ENCODE measurements around the gene ZNF311.

ZNF311 gene

DNA sequence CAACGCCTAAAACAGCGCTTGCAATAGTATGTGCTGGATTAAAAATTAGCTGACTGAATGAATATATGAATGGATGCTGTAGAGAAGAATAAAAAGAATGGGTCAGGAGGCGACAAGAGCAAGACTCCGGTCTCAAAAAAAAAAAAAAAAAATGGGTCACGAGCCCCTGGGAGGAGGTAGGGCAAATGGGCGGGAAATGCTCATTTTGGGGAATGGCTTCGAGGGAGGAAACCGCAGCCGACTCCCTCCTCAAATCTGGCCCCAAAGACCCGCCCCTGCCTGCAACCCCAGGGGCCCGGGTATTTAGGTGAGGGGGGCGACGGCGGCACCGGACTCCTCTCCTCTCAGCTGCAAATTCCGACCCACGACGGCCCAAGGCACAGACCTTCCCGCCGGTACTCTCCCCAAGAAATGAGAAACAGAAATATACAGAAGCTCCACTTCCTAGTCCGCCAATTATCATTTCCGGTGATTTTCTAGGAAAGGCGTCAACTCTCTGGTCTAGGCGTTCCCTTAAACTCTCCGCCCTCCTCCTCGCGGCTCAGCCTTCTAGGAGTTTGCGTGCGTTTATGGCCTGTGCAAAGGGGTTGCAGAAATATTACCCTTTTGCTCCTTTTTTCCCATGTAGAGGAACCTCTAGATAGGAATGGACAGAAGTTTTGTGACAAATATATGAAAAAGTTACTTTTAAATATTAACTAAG lies at the start of gene ZNF311:
ZNF311 (minus strand) TSS at position 133 of the 703 bp plus-strand sequence. CDS start 1,361 bp downstream, outside the sequence.
- no peak for DNase-seq (ENCODE audit: low read depth)
- TF ChIP-seq CTCF (IDR thresholded peaks at IDR 0.05; ENCODE audit: insufficient read depth, low read depth, low read length, missing control alignments): no peak
- no peak within 1 kb of the TSS for H3K4me3 ChIP-seq (ENCODE audit: low read depth, low read length)

GRCh38 chr6:29051680-29052079 lies 46.6 kb upstream of the ZNF311 start:
- no peak for TF ChIP-seq CTCF (IDR thresholded peaks at IDR 0.05; ENCODE audit: insufficient read depth, low read depth, low read length, missing control alignments)
- no peak for DNase-seq (ENCODE audit: low read depth)
- H3K4me3 ChIP-seq (ENCODE audit: low read depth, low read length): no peak overlapping the region

DNA sequence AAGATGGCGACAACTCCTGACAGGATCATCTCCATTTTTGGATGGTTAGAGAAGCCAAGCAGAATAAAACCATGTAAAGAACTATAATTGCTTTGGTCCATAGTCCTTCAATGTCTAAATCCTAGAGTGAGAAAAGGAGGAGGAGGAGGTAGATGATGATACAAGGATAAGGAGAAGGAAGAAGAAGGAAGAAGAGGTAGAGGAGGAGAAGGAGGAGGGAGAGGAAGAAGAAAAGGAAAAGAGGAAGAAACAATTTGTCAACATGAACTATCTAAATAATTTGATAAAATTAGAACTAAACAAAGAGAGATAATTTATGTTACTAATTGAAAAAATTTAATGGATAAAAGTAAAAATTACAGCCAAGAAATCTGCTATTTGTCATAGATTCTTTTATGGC lies 40.0 kb upstream of the ZNF311 start, which contains the start of gene OR2W1:
OR2W1 (minus strand) TSS at position 101 of the 400 bp plus-strand sequence; CDS start at position 101, 0 bp downstream.
- no peak for TF ChIP-seq CTCF (IDR thresholded peaks at IDR 0.05; ENCODE audit: insufficient read depth, low read depth, low read length, missing control alignments)
- DNase-seq (ENCODE audit: low read depth): no peak
- H3K4me3 ChIP-seq (ENCODE audit: low read depth, low read length): no peak within 1 kb of the TSS

- no peak for DNase-seq (ENCODE audit: low read depth)
Measured at GRCh38 chr6:29035951-29036350, 30.8 kb upstream of the ZNF311 start.

GRCh38 chr6:29028821-29029220 lies 23.7 kb upstream of the ZNF311 start:
- no peak for TF ChIP-seq CTCF (IDR thresholded peaks at IDR 0.05; ENCODE audit: insufficient read depth, low read depth, low read length, missing control alignments)
- DNase-seq (ENCODE audit: low read depth): no peak
- no peak overlapping the region for H3K4me3 ChIP-seq (ENCODE audit: low read depth, low read length)

More at GRCh38 chr6:29035951-29036350, 30.8 kb upstream of the ZNF311 start:
- no peak overlapping the region for H3K4me3 ChIP-seq (ENCODE audit: low read depth, low read length)
- TF ChIP-seq CTCF (IDR thresholded peaks at IDR 0.05; ENCODE audit: insufficient read depth, low read depth, low read length, missing control alignments): no peak

DNA sequence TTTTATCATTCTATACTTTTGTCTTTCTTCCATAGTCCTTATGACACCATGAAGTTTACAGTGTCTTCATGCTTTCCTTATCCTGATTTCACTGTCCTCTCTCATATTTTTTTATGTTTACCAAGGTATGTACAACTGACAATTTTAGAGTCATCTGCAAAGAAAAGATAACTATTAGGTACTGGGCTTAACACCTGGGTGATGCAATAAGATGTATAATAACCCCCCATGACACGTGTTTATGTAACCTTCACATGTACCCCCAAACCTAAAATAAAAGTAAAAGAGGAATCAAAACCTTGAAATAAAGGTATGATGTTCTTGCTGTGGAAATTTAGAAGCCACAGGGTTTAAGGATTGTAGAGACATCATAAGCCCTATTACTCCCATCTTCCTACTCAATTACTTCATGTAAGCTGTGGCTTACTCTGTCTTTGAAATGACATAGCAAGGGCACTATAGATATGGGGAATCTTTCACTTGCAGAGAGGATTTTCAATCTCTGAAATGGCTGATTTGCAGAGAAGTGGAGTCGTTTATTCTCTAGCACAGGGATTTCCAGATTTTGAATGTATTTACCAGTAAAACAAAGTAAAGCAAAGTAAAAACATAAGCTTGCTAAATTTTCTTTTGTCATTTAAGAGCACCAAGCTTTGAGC lies 20.9 kb upstream of the ZNF311 start:
- no peak for TF ChIP-seq CTCF (IDR thresholded peaks at IDR 0.05; ENCODE audit: insufficient read depth, low read depth, low read length, missing control alignments)
- no peak overlapping the region for H3K4me3 ChIP-seq (ENCODE audit: low read depth, low read length)
- DNase-seq (ENCODE audit: low read depth): no peak
